ENCODE data around the gene RGR.

Gene RGR

DNA sequence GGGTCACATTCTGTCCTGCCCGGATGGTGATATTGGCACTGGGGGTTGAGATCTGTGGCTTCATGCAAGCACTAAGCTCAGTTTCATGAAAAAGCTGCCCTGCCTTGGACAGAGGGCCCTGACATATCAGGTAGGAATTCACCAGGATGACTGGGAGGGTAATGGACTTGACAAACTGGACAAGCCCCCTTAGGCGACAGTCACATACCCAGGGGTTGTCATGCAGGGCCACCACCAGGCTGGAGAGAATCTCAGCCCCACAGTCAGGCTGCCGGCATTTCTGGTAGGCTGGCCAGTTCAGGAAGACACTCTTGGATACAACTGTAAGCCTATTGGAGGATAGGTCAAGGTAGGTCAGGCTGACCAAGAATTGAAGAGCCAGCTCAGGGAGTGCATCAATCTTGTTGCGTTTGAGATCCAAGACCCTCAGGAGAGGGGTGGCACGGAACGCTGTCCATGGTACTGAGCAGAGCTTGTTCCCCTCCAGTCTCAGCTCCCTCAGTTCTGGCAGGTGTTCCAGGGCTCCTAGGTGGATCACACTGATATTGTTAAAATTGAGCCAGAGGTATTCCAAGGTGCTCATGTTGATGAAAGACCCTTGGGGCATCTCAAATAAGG lies 20.3 kb upstream of the RGR start:
- no peak for DNase-seq

DNA sequence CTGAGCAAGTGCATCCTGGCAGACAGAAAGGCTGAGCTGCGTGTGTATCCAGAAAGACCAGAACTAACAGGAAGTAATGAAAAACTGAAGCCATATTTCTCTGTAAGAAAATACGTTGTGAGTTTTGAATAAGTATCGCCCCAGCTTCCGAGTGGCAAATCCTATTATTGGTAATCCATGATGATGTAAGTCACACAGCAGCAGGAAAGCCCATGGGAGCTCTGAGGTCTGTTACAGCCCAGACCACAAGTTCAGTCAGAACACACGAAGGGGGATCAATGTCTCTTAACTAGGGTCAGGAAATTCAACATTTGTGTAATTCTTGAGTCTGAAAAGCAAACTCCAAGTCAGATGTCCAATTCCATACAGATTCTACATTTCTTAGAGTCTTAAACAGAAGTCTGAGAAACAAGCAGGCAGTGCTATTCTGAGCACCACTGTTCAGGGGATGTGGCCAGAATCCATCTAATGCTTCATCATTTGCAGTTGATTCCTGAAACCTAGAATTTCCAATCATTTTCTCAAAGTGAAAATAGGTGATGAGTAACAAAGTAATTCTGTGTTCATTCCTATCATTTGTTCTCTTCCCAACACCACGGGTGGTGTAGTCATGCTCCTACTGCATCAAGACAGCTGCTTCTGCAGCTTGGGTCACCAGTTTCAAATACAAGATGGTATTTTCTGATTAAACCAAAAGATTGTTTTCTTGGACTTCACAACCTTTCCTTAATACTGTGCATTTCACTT lies 19.3 kb upstream of the RGR start, which contains the start of gene LRIT2:
Gene LRIT2, minus strand, starts transcription at position 118 of the 747 bp plus-strand sequence. Its CDS starts 24 bp downstream, at position 94.
- DNase-seq = no peak

DNA sequence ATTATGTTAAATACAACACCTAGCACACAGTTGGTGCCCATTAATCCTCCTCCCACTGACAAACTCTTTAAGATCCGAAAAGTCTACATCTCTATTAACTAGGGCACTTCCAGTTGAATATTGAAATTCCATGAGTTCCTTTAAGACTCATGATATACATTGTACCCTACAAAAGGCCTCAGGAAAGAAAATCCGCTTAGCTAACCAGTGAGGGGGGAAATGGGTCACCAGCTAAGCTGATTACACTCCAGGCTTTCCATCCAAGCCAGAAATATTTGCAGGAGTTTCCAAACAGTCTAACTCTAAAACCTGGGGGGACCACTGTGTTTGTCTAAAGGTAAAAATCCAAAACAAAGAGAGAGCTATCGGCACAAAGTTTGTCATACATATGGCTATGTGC lies 18.2 kb upstream of the RGR start:
- no peak for DNase-seq

DNA sequence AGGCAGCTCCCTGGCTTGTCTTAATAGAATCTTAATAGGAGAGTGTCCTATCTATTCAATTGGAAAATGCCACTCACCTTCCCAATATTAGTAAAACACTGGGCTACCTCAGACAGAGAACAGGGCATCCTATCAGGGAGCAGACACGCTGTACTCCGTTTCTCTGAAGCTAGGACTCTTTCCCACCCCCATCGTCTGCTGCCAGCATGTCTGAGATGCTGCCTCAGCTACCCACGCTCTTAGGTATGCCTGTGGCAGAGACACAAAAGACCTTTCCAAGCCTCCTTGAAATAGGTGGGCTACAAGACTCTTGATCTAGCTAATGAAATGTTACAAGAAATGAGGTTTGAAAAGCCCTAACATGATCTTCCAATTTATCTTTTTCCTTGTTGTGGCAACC lies 17.0 kb upstream of the RGR start:
- no peak for DNase-seq

DNA sequence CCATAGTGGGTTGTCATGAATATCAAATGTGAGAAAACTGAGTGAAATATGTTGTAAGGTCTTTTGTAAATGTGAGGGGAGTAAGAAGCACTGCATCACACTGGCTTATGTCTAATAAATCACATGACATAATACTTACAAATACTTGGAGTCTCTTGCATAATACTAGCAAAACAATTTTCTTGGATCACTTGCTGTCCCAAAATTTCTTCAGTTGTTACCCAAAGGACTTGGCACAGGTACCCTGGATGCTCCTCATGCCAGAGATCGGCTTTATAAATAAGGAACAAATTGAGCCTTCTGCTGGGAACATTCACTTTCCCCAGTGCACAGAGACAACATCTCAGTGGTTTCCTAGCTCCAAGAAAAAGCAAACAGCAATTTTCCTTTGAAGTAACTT lies 14.5 kb upstream of the RGR start:
- DNase-seq = no peak

DNA sequence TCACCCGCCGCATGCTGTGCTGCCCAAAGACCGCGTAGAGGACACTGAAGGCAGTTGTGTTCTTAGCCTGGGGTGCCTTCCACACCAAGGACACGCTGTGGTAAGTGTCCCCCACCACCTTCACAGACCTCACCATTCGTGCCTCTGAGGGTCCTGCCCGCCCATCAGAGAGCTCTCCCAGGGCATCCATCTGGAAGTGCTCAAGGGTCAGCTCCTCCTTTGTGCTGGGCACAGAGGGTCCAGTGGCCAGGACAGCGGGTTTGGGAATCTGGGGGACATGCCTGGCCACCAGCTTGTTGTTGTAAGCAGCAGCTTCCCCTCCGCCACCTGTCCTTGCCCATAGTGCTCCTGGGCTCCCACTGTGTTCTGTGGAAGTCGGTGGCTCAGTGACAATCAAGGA lies 12.5 kb upstream of the RGR start:
- DNase-seq = no peak

DNA sequence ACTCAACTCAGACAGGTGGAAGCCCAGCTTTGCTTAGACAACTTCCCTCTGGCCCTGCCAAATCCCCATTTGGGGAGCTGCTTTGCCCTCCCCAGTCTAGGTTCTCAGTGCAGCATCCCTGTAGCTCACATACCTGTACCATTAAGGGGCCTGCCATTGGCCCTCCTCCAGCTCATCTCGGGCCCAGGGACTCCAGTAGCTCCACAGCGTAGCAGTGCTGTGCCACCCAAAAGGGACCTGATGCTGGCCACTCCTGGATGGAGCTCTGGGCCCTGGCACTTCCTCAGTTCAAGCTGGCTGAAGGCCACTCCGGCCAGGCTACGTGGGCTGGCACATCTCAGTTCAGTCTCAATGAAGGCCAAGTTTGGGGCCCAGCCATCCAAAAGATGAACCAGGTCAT lies 10.9 kb upstream of the RGR start:
- no peak for DNase-seq

DNA sequence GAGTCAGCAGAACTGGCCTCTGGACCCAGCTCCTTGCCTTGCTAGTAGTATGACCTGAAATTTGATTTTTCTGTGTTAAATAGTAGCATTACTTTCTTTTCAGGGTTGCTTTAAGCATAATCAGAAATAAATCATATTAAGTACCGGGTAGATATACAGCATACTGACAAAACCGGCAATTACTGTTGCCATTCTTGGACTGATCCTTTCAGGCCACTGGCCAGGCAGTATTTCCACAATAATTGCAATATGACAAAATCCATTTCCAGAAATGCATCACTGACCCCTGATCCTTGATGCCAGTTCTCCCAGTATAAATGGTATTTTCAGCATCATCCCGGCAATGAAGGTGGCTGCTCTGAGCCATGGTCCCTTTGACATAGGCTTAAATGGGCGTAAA lies 10.4 kb upstream of the RGR start:
- no peak for DNase-seq

DNA sequence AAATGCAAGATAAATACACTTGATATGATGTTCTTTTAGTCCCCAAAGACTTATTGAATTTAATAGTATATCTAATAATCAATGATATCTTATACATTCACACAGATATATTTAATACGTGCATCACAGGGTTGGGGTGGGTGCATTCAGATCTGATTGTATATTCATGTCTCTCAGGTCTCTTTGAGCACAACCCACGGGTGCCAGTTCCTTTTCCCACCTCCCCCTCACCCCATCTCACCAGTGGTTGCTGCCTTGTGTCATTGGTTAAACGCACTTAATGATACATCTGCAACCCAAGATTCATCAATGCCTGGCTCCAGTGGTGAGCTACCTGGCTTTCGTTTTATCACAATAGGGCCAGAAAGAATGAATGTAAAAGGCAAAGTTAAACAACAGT lies 9.8 kb upstream of the RGR start:
- DNase-seq = no peak

DNA sequence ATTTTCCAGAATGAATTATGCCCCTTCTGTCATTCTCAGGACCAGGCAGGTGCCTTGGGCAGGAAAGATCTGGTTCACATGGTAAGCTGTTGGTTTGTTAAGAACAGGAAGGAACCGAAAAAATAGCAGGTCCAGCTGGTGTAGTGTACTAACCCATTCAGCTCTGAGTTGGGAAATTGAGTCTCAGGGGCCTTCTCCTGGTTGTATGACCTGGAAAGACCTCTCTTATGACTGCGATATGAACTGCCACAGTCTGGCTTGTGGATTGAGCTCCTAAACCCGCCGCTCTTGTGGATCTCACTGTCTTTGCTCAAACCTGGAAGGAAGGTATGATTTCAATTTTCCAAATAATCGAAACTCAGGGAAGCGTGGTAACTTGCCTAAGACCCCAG lies 8.1 kb upstream of the RGR start:
- no peak for DNase-seq

DNA sequence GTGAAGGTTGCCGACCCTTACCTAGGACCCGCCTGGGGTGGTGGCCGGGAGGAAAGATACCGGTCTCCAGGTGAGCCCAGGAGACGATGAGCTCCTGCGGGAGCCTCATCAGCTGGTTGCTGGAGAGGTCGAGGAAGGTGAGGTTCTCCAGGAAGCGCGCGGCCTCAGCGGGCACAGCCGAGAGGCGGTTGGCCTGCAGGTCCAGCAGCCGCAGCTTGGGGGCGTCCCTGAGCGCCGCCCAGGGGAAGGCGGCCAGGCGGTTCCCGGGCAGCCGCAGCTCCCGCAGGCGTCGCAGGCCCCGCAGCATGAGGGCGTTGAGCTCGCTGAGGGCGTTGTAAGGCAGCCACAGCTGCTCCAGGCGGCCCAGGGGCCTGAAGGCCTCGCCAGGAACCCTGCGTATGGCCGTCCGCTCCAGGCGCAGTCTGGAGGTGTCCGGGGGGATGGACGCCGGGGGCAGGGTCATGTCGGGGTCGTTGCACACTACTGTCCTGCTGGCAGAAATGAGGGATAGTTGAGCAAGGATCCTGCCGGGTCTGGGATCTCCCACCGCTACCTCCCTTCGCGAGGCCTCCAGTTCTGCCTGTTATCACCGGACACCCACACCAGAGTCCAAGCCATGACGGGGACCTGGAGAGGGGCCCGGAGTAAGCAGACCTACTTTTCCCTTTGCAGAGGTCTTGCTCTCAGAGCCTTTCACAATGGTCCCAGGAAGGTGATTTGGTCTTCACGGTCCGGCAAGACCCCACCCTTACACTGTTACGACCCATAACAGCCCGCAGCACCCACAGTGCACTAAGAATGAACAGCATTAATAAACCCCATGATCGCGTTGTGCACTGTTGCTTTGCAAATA lies 7.4 kb upstream of the RGR start:
- DNase-seq = no peak

DNA sequence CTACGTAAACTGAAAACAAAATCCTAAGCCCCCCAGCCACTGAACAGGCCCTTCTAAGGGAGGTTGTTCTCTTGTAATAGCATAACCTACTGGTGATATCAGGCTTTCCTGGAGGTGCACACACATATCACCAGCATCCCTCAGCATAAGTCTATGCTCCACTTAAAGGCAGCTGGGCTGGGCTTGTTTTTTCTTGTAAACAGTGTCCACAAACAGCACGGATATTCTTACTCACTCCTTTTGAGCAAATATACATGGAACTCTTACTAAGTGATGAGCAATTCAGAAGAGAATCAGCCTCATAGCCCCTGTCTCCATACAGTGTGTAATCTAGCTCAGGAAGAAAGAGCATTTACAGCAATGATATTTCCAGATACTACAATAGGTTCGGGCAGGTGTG lies 5.9 kb upstream of the RGR start:
- no peak for DNase-seq

DNA sequence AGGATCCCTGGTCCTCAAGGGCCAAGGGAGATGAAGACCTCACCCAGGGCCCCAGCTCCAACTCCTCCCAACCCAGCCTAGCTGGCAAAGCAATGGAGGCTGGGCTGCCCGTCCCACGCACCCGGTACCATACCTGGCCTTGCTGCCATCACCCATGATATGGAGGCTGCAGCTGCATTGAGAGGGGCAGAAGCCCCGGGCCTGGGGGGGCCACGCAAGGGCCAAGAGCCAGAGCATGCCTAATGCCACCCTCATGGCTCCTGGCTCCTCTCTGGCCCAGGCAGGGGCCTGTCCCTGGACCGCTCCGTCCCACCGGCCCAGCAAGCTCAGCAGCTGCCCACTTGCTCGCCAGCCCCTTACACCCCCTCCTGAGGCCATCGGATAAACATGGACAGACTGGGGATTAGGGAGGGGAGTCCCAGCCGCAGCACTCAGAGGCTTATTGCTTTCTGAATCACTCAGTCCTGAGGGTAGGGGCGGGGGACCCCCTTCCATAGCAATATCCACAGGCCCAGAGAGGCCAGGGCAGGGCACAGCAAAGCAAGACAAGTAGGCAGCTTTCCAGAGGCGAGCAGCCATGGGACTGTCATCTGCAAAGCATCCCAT lies 3.6 kb upstream of the RGR start, which contains the start of gene LRIT1:
Gene LRIT1, minus strand, starts transcription at position 362 of the 606 bp plus-strand sequence. Its CDS starts 107 bp downstream, at position 255.
- DNase-seq = no peak

DNA sequence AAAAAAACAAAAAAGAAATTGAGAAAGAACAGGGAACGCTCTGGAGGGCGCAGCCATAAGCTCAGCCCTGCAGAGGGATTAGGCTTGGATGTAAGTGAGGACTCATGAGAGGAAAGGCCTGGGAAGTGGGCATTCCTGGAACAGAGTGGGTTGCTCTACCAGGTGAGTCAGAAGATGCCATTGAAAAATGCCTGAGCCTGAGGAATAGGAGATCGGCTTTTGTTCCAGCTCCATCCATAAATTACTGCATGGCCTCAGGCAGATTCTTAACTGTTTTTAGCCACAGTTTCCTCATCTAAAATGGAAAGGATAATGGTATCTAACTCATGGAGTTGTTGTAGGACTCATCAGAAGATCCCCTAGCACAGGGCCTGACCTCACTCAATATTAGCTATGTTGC lies 1.1 kb upstream of the RGR start:
- no peak for DNase-seq

DNA sequence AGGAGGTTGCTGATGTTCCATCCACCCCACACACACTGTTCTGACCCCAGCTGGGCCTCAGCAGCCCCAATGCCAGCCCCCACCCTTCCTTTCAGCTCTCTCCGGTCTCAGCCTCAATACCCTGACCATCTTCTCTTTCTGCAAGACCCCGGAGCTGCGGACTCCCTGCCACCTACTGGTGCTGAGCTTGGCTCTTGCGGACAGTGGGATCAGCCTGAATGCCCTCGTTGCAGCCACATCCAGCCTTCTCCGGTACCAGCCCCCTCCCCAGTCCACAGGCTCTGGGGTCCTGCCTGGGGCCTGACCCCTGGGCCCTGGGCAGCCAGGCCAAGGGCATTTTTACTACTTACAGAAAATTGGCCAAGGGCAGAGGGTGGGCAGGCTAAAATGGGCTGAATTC lies 2.6 kb downstream of the RGR start:
- no peak for DNase-seq

DNA sequence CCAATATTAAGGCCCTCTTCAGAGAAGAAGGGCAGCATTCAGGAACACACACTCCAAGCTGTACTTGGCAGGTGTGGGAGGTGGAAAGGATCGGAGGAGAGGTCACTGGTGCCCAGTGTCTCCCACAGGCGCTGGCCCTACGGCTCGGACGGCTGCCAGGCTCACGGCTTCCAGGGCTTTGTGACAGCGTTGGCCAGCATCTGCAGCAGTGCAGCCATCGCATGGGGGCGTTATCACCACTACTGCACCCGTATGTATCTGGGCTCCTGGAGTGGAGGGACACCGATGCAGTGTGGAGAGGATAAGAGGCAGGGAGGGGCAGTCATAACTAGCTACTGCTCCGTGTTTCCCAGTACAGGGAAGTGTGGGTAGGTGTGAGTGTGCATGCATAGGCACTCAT lies 3.9 kb downstream of the RGR start:
- no peak for DNase-seq

DNA sequence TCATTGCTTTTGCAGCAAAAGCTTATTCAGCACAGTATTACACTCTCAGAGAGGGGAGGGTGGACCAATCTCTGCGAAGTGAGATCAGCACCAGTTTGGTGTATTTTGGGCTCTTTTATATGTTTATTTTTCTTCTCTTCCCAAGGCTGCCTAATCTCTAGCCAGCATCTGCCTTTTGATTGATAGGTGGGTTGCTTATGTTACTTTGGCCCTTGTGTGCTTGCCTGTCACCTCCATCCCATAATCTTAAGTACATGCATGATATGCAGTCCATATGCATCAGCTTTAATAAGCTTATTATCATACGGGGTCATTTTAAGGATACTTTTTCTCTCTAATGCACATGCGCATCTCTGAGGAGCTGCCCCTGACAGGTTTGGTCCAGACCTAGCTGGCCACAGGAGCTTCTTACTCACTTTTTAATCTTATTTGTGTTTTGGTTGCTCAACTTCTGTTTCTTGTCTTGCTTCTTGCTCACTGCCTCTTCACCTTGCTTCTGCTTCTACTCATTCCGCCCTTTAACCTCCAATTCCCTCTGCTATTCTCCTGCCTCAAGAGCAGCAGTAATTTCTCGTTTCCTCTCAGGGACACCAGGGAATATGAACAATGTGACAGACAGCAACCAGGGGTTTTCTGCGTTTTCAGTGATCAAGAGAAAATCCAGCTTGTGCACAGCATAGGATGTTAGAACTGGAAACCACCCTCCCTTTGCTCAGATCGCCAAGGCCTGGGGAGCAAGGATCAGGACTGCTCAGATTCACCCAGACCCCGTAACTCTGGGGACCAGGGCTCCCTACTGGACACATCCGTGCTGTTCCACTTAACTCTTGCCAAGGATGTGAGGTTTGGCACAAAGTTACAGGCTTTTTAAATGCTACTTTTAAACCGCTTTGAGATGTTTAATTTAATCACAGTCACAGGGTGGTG lies 10.0 kb downstream of the RGR start:
- no peak for DNase-seq

DNA sequence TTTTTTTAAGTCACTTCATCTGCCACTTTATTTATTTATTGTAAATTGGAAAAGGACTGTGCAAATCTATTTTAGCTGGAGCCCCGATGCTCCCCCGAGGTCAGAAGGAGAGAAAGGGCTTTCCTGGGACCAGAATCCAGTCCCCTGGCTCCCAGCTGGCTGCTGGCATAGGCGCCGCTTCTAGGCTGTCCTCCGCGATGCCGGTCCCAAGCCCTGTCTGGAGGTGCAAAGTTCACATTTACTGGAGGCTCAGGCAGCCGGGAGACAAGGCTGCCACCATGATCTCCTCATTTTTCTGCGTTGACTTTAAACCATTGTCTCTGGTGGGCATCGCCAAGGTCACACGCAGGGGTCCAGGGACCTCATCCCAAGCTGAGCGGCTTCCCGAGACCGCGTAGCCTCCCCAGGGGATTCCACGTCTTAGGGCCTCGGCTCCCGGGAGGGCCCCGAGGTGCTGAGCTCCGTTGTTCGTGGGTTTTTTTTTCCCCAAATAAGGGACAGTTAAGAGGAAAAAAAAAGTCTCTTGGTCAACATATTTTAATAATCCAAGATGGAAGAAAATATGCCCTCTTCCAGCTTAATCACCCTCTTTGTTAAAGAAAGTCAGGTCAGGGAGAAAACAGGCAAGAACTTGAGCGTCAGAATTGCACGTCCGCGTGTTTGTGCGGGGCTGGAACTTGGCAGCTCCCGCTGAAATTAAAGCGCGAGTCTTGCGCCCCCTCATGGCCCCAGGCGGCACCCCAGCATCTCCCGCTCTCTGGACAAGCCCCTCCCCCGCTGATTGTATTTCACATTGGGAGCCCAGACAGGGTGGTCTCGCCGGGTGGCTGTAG lies 11.9 kb downstream of the RGR start:
- no peak for DNase-seq

DNA sequence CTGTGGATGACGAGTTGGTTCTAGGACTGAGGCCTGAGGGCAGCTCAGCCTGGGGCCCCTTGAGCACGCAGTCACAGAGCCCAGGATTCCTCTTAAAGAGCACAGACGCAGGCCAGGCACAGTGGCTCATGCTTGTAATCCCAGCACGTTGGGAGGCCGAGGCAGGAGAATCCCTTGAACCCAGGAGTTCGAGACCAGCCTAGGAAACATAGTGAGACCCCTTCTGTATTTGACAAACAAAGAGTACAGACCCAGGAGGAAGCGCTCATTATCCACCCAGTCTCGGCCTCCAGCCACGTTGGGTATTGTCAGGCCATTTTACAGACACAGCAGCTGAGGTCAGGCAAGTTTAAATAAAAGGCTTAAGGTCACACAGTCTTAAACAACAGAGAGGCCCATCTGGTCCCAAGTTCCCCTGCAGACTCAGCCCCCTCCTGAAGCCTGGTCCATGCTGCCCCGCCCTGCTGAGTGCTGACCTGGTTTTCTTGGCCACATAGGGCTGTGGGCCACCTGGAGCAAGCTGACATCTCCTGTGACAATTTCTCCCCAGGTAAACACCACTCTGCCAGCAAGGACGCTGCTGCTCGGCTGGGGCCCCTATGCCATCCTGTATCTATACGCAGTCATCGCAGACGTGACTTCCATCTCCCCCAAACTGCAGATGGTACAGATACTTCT lies 12.6 kb downstream of the RGR start:
- DNase-seq = no peak

DNA sequence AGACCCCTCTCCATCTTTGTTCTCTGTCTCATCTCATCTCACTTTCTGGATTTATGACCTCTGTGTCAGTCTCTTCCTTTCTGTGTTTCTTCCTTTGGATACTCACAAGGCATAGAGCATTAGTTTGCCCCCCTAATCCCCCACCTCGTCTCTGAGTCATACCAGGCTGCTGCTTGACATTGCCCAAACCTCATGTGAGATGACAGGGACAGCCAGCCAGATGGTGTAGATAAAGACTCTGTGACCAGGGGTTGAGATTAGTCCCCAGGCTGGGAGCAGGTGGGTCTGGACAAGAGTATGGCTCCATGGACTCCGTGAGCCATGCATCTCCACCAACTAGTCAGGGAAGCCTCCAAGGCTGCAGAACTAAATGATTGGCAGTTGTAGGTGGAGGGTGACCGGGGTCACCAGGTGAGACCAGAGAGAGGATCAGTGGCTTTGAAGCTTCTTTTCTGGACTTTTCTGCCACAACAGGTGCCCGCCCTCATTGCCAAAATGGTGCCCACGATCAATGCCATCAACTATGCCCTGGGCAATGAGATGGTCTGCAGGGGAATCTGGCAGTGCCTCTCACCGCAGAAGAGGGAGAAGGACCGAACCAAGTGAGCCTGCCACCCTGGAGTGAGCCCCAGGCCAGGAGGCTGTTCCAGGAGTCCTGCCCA lies 13.3 kb downstream of the RGR start:
- DNase-seq = no peak
